Pancreas (tissue), 10 donors: Measurements from ENCODE around the gene RBM19. TPM values are rescaled to one million over a fixed set of nuclear protein-coding genes. Genes with fewer than 3 reads are reported as not detected.

Experiments used
- ATAC-seq, 4 donors: fragments of 200-7000 bp; cut with Tn5 transposase; one replicate each; pipeline versions ENCODE4 v1.8.0 to v1.9.1; 2020; ENCODE audit warnings: mild to moderate bottlenecking in 4 of 4, moderate library complexity in 4 of 4
- DNase-seq, 6 donors: peaks; one replicate each; pipeline ENCODE4 v3.0.0-alpha.2; 2020
- FAIRE-seq: peaks from 2 replicates; lab custom pipeline; 2012; peaks lifted over from hg19 to GRCh38; lab: Jason Lieb, UNC
- H3K27ac ChIP-seq, 4 donors: fragments of 200-600 bp; sonication (generic); 1 replicate in 3 of 4; 2 replicates in 1 of 4; pipeline versions ENCODE4 v1.5.0 to v1.8.0; 2020
- H3K27me3 ChIP-seq, 4 donors: fragments of 200-600 bp; one replicate each; pipeline ENCODE4 v1.8.0; 2021
- H3K36me3 ChIP-seq, 3 donors: fragments of 200-600 bp; sonication (generic) in 1 of 3; one replicate each; pipeline versions ENCODE4 v1.5.0 to v1.8.0; 2020 to 2021
- H3K4me1 ChIP-seq, 3 donors: fragments of 200-600 bp; one replicate each; pipeline ENCODE4 v1.8.0; 2021
- H3K4me3 ChIP-seq, 4 donors: fragments of 200-600 bp; sonication (generic) in 2 of 4; one replicate each; pipeline versions ENCODE4 v1.5.0 to v1.8.0; 2020 to 2021
- H3K9me3 ChIP-seq, 4 donors: fragments of 200-600 bp; one replicate each; pipeline ENCODE4 v1.8.0; 2021
- CTCF ChIP-seq, 4 donors: fragments of 200-600 bp; sonication (generic) in 3 of 4; IDR thresholded peaks; one replicate each; pipeline versions ENCODE4 v1.5.0 to v1.8.0; 2021; ENCODE audit warnings: antibody characterized with exemption in 4 of 4
- WGBS, 2 donors: extraction: QIAGEN DNeasy Blood & Tissue Kit; methylation state at CpG; one replicate each; pipeline ENCODE4 v1.1.7; 2013; 5-methylcytosine and 5-hydroxymethylcytosine counted together
- intact Hi-C, 3 donors: fragments of 100-400 bp; cut with DNase I; formaldehyde crosslinking; loops; one replicate each; pipeline versions ENCODE4 v1.11.1 to v1.14.2; 2022
- polyA plus RNA-seq, 2 donors: library from polyadenylated mRNA; stranded (reverse); fragments of 200-250 nt; gene quantifications; one replicate each; pipeline ENCODE4 v1.2.3, GENCODE V29; 2013
- total RNA-seq, 6 donors: library from RNA; stranded (reverse); fragmentation: NEBNext Ultra II Directional in 4 of 6; extraction: Animal tissue kit (Norgen Biotek cat#: 25700) in 4 of 6; gene quantifications; one replicate each; pipeline versions ENCODE4 v1.2.1 to v1.2.4, GENCODE V29; 2021 to 2023
- donor health status: healthy with polysubstance abuse.
- donor health status: DM: no; HTN: no; CAD: no; lungs with moderate emphysema.
- donor health status: DM: no; HTN: no; CAD: no.
- donor health status: control.
- donor health status: control.
- donor health status: Bipolar disorder and iron deficiency.
- donor health status: DM: yes; HTN: yes; CAD: no.
- donor health status: DM: no; HTN: no; CAD: no.
- donor health status: DM: no; HTN: no; CAD: no.
- donor health status: DM: yes; HTN: yes; CAD: no.

Gene RBM19
- total and polyA plus RNA-seq, 8 donors, result 13.9 to 32.2 (median 15.8) TPM

GRCh38 chr12:113852695-113853490, 113.2 kb downstream of the RBM19 start:
- no peaks in the 10 kb centered on the region for H3K9me3 ChIP-seq
- peaks cover 0 to 13% (median under 1%) of the 10 kb centered on the region in 3 donors for H3K36me3 ChIP-seq
- no peak for DNase-seq
- FAIRE-seq, result no peak
- intact Hi-C loops, result no loop called here
- no peak for TF ChIP-seq CTCF (IDR thresholded peaks at IDR 0.05)
- H3K4me3 ChIP-seq, result no peak overlapping the region
- ATAC-seq, result peak in 2 of 4 donors; percentile 20 to 34
- H3K27me3 ChIP-seq, result no peaks in the 10 kb centered on the region
- 79 to 81% methylated on average over 24 of the region's 24 CpGs for WGBS, 2 donors
- H3K27ac ChIP-seq, result no peak overlapping the region
- no peaks in the 10 kb centered on the region for H3K4me1 ChIP-seq

GRCh38 chr12:113852264-113852663, 113.9 kb downstream of the RBM19 start:
- no peak for FAIRE-seq
- intact Hi-C loops, result no loop called here
- no peak for DNase-seq
- Histone ChIP-seq H3K36me3 (peaks cover 0 to 7% (median 0%) of the 10 kb centered on the region in 3 donors), H3K27ac (no peak overlapping the region), H3K4me3 (no peak overlapping the region), H3K9me3 (no peaks in the 10 kb centered on the region), H3K4me1 (no peaks in the 10 kb centered on the region), H3K27me3 (no peaks in the 10 kb centered on the region)
- TF ChIP-seq CTCF (IDR thresholded peaks at IDR 0.05), result no peak
- WGBS, 2 donors, result 84 to 87% methylated on average over 5 of the region's 5 CpGs
- ATAC-seq, result no peak

GRCh38 chr12:113850309-113851056, 115.6 kb downstream of the RBM19 start:
- intact Hi-C loops, result no loop called here
- no peak for DNase-seq
- H3K27ac ChIP-seq, result no peak overlapping the region
- no peaks in the 10 kb centered on the region for H3K4me1 ChIP-seq
- no peaks in the 10 kb centered on the region for H3K27me3 ChIP-seq
- H3K36me3 ChIP-seq, result no peaks in the 10 kb centered on the region
- TF ChIP-seq CTCF (IDR thresholded peaks at IDR 0.05), result no peak
- 94 to 96% methylated on average over 8 of the region's 8 CpGs for WGBS, 2 donors
- H3K9me3 ChIP-seq, result no peaks in the 10 kb centered on the region
- no peak for ATAC-seq
- no peak overlapping the region for H3K4me3 ChIP-seq
- no peak for FAIRE-seq

- Histone ChIP-seq H3K4me1 (no peaks in the 10 kb centered on the region), H3K36me3 (no peaks in the 10 kb centered on the region), H3K27me3 (no peaks in the 10 kb centered on the region), H3K9me3 (no peaks in the 10 kb centered on the region), H3K27ac (no peak overlapping the region), H3K4me3 (no peak overlapping the region)
- DNase-seq (no peak), FAIRE-seq (no peak), ATAC-seq (no peak)
- no peak for TF ChIP-seq CTCF (IDR thresholded peaks at IDR 0.05)
- intact Hi-C loops, result no loop called here
- WGBS, 2 donors, result 75 to 80% methylated on average over 3 of the region's 3 CpGs
Measured at GRCh38 chr12:113847856-113848255, 118.3 kb downstream of the RBM19 start.
